HG03575 (cell line): ENCODE results near the gene PTGS1.
"Not testable (repeated sequence)": the region's sequence is repeated elsewhere in the genome, so short reads cannot be mapped to it uniquely, and the experiment has no call there.

ENCODE experiments used
- ATAC-seq: cut with Tn5 transposase; IDR thresholded peaks from one replicate; pipeline ENCODE4 v1.9.1; 2021; ENCODE audit not compliant: unreplicated experiment, insufficient number of reproducible peaks, low FRiP score; ENCODE audit errors: extremely low read depth

Gene PTGS1

GRCh38 chr9:122370869-122371755 is at the start of gene PTGS1:
Gene PTGS1 (plus strand): TSS chr9:122371024. CDS start chr9:122371085, 61 bp downstream.
- ATAC-seq, result no peak

GRCh38 chr9:122322553-122322952 is 48.3 kb upstream of the PTGS1 start:
- ATAC-seq, result no peak

DNA sequence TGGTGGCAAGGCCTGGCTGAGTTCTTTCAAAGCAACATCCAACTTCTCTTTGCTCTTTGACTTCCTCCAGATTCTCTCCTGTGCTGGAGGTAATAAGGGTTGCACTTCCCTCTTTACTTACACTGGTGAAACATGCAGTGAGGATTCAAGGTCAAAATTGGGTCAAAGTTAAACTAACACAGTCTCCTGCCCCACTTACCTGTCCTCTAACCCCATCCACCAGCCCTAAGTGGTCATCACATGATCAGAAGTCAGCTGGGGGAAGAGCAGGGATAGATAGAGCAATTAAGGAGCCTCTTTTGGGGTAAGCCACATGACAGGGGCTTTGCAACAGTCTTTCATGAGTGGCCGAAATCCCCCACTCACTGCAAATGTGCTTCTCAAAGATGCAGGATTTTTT is 46.2 kb upstream of the PTGS1 start:
- not testable (repeated sequence) for ATAC-seq

- no peak for ATAC-seq
These were observed 45.7 kb upstream of the PTGS1 start for GRCh38 chr9:122325124-122325523.

DNA sequence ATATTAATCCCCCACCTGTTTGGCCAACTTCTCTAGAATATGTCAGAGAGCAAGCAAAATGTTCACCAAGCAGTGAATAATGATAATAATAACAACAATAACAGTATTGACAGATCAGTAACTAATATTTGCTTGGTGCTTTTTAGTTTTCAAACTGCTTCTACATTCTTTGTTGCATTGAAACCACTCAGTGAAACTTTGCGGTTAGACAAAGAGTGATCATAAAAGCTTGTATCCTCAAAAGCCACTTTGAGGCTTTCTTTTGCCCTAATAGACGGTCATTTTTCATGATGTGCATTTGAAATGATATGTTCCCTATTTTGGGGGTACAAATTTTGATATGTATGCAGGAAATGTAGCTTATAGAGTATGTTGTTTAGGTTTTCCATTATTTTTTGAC is 43.6 kb upstream of the PTGS1 start:
- no peak for ATAC-seq

GRCh38 chr9:122329597-122329996 is 41.2 kb upstream of the PTGS1 start:
- no peak for ATAC-seq

DNA sequence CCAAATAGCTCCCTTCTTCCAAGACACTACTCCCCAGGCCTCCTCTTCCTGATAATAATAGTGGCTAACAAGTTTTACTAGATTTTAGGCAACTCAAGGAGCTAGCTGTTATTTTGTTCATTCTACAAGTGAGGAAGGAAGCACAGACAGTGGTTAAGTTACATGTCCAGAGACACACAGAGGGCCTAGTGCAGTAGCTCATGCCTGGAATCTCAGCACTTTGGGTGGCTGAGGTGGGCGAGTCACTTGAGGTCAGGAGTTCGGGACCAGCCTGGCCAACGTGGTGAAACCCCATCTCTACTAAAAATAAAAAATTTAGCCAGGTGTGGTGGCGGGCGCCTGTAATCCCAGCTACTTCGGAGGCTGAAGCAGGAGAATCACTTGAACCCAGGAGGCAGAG is 40.4 kb upstream of the PTGS1 start:
- not testable (repeated sequence) for ATAC-seq

DNA sequence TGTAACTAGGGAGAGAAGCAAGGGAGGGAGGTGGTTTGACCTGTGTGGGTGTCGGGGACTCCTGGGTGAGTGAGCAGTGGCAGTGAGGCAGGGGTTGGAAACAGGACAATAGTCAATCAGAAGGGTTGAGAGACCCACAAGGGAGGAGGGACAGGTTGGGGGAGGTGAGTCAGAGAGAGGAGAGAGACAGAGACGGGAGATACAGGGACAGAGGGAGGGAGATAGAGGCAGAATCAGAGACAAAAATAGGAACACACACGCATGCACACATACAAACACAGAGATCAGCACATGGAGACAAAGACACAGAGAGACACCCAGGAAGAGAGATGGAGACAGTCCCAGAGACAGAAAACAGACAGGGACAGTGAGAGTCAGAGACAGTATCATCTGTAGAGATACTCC is 39.3 kb upstream of the PTGS1 start:
- no peak for ATAC-seq

DNA sequence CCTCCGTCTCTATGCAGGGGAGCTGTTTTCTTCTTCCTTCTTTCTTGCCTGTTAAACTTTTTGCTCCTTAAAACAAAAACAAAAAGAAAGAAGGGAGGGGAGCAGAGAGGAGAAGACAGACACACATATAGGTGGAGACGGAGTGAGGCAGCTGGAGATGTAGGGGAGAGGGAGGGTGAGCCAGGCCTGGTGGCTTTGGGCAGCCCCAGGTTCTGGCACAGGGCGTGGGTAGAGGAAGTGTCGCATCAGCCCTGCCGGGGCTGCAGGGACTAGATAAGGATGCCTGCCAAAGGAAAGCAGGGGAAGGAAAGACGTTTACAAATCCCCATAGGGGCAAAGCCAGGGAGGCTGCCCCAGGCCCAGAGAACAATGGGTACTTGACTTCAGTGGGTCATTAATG is 38.7 kb upstream of the PTGS1 start:
- no peak for ATAC-seq

DNA sequence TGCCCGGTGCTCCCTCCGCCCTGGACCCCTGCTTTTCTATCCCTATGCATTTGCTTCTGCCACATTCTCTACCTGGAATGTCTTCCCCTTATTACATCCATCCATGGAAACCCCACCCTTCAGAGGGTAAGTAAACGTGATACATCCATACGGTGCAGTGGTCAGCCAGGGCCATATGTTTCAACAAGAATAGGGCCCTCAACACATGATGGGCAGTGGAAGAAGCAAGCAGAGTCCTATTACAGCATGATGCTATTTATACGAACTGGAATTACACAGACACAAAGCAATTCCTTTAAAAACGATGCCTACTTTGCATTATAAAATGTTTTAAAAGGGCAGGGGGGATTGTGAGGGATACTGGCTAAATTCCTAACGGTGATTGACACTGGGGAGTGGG is 38.2 kb upstream of the PTGS1 start:
- ATAC-seq, result no peak

DNA sequence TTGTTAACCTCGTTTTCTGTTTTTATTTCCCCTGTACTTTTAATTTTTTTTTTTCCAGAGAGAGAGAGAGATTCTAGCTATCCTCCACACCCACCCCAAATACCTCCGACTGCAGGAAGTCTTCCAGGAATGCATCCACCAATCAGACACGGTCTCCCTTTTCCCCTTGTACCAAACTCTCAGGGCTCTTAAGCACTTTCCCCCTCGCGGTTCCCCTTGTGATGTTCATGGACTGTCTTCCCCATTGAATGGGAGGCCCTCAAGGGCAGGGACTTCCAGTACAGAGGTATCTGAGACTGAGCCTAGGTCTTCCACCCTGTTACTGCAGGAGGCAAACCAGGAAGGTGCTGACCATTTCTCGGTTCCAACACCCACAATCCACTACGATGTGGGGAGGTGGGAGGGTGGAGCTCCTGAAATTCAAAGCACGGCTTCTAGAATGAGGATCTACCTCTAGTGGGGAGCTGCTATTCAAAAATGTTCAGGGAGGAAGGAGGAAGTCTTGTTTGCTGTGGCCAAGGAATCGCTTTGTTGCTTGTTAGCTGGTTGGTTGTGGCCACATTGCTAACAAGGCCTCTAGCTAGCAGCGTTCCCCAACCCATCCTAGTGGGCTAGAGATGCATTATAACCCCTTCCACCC is 37.5 kb upstream of the PTGS1 start:
- no peak for ATAC-seq

GRCh38 chr9:122334916-122335315 is 35.9 kb upstream of the PTGS1 start:
- ATAC-seq, result no peak

DNA sequence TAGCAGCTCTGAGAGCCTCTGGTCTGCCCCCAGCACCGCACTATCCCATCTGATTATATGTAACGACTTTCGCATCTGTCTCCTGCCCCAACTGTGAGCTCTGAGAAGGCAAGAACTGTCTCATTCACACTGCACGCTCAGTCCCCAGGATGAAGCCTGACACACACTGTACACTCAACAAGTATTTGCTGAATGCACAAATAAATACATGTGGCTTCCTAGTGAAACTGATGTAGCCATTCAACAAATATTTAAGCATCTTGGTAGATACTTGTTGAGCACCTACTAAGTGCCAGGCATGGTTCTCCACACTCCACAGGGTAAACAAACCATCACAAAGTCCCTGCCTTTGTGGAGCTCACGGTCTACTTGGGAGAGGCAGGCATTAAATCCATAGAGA is 34.6 kb upstream of the PTGS1 start:
- no peak for ATAC-seq

GRCh38 chr9:122336866-122337555 is 33.8 kb upstream of the PTGS1 start:
- no peak for ATAC-seq

GRCh38 chr9:122337556-122337929 is 33.3 kb upstream of the PTGS1 start:
- no peak for ATAC-seq

- ATAC-seq, result no peak
These were observed 32.3 kb upstream of the PTGS1 start for GRCh38 chr9:122338536-122338935.

DNA sequence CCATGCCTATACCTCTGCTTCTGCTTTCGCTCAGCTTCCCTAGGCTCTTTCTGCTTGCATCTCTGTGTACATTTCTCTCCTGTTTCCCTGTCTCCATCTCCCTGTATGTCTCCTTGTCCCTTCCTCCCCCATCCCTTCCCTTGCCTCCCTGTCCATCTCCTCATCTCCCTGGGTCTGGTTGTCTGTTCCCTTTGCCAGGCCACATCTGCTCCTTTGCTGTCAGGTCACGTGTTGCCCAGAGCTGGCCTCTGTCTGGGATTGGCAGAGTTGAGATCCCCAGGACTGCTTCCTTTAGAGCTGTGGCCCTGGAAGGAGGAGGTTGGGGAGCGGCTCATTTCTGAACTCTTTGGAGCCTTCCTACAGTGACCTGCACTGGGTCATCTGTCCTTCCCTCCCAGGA is 31.8 kb upstream of the PTGS1 start:
- ATAC-seq, result no peak

GRCh38 chr9:122339579-122339978 is 31.2 kb upstream of the PTGS1 start:
- no peak for ATAC-seq

DNA sequence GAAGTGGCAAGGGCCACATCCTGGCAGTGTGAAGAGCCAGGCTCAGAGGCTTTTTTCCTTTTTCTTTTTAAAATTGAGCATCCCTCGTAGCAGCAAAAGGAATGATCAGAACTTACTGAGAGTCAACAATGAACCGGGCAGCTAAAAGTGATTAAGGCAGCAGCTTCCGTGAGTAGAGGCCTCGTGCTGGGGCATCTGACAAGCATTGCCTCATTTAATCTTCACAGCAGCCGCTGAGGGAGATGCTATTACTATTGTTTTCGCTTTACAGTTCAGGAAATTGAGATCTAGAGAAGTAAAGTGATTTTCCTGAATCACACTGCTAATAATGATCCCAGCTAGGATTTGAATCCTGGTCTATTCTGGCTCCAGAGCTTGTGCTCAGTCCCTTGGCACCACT is 30.7 kb upstream of the PTGS1 start:
- ATAC-seq, result no peak
